HG02759 (cell line): ENCODE data around the gene DYNLT4.
"Not testable (repeated sequence)": the region's sequence is repeated elsewhere in the genome, so short reads cannot be mapped to it uniquely, and the experiment has no call there.

Source experiments
- ATAC-seq: cut with Tn5 transposase; IDR thresholded peaks from one replicate; pipeline ENCODE4 v1.9.1; 2021; ENCODE audit warnings: mild to moderate bottlenecking, moderate library complexity; ENCODE audit not compliant: unreplicated experiment

Gene DYNLT4

DNA sequence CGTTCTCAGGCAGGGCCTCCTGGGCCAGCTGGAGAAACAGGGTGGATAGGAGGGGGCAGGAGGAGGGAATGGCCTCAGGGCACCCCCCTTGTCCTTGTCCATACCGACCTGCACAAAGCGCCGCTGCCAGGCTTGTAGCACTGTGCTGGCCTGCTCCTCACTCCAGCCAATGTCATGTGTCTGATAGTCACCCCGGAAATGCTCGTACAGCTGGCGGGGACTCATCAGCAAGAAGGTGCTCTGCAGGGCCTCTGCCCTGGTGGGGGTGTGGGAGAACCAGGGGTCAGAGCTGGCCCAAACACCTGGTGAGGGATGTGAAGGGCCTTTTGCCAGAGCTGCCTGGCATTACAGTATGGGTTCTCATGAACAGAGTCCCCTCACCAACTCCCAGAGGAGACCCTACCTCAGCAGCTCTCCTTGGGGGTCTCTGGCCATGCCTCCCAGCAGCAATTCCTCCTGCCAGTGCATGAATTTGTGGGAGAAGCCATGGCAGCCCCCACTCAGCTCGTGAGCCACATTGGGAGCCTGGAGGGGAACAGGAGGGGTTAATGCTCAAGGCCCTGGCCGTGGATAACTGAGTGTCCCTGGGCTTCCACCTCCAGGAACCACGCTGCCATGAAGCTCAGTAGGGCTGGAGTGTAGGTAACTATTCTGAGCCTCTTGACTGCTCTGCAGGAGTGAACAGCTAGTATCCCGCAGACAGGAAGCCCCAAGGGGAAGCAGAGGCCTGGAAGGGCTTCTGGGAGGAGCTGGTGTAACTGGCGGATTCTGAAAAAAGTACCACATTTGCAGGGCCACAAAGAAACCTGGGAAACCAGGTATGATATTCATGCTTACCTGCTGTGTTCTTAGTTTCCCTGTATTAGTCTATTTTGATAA is 22.6 kb upstream of the DYNLT4 start:
- ATAC-seq: no peak

DNA sequence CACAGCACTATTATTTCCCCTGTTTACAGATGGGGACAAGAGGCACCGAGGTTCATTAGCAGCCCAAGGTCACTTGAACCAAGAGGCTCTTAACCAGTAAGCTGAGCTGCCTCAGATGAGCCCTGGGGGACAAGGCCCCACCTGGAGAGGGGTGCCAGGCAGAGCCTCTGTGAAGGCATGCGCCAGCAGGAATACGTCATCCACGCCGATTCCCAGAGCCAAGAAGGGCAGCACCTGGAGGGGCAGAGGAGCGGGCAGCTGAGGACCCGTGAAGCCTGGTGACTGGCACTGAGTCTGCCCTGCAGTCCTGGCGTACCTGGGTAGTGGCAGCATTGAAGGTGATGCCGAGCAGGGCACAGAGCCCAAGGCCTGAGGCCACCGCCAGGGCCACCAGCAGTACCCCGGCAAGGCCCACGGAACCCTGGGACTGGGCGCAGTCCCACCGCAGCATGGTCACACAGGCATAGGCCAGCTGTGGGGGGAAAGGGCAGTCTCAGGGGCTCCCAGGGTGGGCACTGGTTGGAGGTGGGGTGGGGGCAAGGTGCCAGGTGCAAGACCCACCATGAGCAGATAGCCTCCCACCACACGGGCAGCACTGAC is 21.8 kb upstream of the DYNLT4 start:
- ATAC-seq: no peak

DNA sequence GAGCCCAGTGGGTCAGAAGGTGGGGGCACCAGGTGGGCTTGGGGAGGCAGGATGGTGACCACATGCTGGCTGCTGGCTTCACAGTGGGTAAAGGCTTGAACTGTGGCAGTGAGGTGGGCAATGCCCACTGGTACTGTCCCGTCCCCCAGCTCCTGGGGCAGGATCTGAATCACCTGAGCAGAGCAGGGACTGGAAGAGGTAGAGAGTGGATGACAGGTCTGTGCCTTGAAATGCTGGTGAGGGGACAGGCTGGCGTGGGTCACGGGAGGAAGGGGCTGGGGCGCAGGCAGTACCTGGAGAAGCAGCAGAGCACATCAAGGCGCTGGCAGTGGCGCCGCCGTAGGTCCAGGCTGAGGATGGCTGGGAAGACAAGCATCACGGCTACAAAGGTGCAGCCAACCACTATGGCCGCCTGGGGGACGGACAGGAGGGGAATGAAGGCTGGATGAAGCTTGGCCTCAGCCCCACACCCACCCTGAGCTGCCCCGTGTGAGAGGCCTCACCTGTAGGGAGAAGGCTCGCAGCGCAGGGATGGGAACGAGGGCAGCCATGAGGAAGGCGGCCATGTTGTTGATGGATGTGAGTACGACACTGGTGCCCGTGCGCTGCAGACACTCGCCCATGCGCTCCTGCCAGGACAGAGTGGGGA is 21.0 kb upstream of the DYNLT4 start:
- no peak for ATAC-seq

DNA sequence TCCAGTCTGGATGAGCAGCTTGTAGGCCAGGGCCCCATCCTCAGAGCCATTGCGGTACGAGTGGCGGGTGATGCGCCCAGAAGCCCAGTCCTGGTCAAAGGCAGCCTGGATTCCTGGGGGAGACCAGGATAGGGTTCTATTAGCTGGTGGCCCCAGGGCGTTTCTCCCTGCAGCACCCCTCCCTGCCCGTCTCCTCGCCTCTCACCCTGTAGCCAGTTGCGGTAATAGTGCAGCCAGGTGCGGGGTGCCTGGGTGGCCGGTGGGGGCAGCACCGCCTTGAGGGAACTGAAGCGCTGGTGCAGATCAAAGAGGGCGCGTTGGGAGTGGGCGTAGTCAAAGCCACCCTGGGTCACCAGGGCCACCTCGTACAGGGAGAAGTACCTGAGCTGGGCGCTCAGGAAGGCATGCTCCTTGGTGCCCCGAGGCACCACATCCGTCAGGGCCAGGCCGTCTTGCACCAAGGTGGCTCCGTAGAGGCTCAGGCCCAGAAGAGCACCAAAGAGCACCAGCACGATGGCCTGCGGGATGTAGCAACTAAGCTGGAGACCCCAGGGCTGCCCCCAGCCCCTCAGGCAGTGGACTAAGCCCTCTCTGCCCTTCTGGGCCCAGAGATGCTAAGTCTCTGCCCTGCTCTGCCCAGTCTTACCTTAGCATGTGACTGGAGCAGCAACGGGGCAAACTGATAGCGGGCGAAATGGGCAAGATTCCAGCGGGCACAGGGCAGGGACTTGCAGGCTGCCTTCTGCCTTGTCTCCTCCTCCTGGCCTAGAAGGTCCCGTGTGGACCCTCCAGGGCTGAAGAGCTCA is 20.2 kb upstream of the DYNLT4 start:
- no peak for ATAC-seq

DNA sequence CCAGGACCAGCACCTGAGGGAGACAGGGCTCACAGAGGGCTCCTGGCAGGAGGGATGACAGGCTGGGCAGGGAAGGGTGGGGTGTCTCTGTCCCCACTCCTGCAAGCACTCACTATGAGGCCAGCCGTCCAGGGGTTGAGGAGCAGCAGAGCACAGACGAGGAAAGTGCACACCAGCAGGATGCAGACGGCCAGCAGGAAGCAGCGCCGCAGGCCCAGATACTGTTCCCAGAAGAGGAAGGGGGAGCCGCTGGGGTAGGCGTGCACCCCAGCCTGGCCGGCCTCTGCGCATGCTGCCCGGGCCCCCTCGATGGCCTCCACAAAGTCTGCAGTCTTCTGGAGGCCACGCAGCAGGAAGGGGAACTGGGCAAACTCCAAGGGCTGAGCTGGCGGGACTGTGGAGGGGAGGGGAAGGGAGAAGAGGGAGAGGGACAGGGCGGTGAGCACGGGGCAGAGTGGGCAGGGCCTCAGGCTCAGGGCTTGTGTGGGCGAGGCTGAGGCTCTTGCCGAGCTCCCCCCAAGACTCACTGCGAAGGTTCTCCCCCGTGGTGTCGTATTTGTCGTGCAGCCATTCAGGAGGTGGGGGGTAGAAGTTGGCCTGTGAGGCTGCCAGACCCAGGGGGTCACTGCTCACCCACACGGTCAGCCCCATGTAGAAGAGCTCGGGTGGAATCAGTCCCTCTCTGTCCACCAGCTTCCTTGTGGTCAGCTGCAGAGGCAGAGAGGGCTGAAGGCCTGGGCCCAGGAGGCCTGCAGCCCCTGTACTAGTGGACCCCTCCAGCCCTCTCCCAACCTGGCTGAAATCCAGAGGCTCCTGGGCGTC is 19.4 kb upstream of the DYNLT4 start:
- no peak for ATAC-seq

DNA sequence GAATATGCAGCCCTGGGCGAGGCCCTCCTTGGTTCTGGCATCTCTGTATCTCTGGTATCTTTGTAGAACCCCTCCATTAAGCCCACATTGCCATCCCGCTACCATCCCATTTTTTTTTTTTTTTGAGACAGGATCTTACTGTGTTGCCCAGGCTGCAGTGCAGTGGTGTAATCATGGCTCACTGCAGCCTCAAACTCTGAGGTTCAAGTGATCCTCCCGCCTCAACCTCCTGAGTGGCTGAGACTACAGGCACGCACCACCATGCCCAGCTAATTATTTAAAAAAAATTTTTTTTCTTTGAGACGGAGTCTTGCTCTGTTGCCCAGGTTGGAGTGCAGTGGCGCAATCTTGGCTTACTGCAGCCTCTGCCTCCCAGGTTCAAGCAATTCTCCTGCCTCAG is 17.2 kb upstream of the DYNLT4 start:
- ATAC-seq: not testable (repeated sequence)

DNA sequence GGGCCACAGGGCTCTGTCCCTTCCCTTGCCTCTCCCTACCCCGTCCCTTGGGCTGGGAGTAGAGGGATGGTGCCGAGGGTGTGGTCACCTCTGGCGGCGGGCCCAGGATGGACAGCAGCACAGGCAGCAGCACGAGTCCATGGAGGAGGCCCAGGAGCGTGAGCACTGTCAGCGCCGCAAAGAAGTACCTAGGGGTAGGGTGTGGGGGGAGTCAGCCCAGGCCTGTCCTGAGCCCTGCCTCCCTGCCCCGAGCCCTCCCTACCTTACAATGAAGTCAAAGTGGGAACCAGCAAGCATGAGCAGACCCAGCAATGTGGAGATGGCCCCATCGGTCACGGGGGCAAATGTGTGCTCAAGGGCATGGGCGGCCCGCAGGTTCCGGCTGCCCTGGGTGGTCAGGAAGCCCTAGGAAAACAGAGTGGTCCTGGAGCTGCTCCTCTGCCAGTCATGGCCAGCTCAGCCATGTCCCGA is 15.9 kb upstream of the DYNLT4 start:
- ATAC-seq: no peak

DNA sequence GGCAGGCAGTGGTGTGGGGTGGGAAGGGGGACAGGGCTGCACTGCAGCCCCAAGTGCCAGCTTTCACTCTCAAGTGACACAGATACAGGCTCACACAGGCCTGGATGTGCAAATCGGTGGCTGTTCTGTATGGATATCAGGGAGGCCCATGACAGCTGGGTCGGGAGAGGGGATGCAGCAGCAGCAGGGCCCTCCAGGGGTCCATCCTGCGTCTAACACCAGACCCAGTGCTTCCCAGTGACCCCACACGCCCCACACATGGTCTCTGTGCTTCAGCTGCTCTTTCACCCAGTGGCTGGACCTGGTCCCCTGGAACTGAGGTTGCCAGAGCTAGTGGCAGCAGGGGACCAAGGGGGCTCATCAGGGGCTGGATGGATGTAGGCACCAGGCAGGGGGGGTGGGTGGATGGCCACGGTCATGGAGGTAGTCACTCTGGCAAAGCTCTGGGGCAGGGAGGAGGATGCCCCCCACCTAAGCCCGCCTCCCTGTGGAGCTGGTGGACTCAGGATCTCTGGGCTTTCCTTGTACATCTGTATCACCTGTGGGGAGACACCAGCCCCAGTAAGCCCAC is 15.1 kb upstream of the DYNLT4 start:
- ATAC-seq: no peak

DNA sequence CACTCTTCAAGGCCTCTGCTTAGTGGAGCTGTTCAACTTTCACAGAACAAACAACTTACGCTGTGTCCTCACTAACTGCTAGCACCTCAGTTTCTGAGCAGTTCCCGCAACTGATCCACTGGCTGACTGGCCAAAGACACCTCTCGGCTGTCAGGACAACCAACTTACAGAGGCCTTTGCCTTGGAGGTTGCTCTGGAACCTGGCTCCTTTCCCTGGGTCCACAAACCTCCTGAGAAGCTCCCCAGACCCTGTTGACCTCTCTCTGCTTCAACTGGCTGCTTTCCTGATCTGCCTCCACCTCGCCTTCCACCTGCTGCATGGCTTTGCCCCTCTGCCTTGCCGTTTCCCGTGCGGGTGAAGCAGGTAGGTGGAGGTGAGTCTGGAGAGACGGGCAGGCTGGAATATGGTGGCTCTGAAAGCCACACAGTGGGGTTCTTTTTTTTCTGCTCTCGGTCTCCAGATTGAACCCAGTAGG is 14.1 kb upstream of the DYNLT4 start:
- no peak for ATAC-seq

DNA sequence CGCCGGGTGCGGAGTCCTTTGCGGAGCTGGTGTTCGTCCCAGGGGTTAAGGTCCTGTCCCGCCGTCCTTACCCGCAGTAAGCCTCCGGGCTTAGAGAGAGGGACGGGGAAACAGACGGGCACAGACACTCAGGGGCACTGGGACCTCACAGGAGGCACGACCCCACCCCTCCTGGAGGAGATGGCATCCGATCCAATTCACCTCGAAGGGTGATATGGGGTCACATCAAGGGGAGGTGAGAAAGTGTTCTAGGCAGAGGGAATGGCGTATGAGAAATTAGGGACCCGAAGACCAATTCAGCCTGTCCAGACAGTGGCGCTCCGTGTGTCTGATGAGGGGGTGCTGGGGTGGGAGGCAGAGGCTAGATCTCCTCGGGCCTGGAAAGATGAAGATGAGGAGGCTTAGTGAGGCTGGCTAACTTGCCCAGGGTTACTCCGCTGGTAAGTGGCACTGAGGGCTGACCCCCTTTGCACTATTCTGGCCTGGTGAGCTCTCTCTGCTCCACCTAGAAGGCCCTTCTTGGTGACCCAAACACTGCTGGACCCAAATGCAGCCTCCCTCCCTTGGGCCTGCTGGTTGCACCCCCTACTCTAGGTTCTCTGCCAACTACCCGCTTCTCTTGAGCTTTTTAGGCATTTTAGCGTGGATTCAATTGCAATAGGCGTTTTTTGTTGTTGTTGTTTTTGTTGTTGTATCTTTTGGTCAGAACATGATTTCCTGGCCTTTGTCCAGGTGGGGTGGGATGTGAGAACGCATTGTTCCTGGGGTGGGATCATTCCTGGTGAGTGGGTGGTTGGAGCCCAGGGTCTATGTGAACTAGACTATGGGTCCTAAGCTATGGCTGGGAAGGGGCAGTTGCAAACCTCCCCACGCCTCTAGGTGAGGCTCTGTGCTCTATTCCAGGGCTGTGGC is 13.4 kb upstream of the DYNLT4 start:
- no peak for ATAC-seq

DNA sequence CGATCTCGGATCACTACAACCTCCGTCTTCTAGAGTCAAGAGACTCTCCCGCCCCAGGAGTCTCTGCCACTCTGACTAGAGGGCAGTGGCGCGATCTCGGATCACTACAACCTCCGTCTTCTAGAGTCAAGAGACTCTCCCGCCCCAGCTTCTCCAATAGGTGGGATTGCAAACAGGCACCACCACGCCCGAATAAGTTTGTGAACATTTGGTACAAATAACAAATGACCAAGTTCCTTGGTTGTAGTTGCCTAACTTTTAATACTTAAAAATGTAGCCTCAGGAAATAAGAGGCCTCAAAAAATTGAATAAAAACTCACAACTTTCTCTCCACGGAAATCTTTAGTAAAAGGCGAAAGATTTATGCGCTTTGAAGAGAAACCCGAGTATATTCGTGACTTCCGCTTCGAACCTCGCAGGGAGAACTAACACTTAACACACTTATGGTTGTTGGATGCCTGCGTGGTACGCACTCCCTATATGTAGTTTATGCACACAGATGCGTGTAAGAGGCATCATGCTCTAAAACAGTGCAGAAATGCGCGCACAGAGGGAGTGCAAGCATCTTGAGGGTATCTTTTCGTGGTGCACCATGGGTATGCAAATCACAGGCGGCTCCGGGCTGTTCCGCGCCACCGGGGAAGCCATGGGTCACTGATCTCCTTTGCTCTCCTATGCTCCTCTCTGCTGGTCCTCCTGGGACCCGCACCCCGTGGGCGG is 12.6 kb upstream of the DYNLT4 start:
- ATAC-seq: peak; percentile 78

DNA sequence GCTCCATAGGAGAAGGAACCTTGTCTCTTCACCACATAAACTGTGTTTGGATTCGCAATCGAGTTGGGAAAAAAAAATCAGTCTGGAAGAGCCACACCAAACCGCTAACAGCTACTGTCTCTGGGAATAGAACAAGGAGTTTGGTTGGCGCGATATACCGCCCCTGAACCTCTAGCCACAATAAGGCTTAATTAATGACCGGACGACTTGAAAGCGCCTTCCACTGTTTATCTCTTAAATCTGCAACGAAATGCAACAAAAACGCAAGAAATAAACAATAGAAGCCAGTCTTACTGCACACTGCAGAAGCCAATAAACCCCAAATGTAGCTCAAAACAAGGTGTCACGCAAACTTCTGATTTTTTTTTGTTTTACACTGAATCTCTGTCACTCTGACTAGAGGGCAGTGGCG is 12.1 kb upstream of the DYNLT4 start:
- no peak for ATAC-seq

DNA sequence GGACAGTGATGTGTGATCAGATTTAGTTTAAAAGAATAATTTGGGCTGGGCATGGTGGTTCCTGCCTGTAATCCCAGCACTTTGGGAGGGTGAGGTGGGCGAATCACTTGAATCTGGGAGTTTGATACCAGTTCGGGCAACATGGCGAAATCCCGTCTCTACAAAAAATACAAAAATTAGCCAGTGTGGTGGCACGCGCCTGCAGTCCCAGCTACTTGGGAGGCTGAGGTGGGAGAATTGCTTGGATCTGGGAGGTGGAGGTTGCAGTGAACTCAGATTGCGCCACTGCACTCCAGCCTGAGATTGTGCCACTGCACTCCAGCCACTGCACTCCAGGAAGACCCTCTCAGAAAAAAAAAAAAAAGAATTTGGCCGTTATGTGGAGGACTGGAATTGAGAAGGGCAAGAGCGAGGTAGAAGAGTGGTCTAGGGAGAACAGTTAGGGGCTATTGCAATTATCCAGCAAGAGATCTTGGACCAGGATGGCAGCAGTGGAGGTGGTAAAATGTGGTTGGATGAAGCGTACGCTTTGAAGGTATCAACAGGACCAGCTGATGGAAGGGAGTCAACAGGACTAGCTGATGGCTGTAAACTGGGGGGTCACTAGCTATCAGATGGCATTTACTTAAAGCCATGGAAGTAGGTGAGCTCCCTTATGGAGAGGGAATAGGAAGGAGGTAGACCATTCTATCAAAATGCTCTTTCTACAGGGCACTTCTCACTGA is 10.8 kb upstream of the DYNLT4 start:
- ATAC-seq: no peak

DNA sequence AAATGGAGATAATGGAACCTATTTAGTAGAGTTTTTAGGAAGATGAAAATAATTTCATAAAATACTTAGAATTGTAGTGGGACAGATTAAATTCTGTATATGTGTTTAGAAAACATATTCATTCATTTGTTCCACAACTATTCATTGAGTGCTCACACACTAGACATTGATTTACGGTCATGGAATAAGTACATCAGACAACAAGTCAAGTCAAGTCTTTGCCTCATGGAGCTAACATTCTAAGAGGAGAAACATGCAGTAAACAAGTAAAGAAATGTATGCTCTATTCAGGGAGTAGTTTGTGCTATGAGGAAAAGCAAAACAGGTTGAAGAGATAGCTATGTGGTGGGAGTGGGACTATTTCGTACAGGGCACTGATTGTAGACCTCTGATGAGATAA is 10.2 kb upstream of the DYNLT4 start:
- ATAC-seq: no peak

DNA sequence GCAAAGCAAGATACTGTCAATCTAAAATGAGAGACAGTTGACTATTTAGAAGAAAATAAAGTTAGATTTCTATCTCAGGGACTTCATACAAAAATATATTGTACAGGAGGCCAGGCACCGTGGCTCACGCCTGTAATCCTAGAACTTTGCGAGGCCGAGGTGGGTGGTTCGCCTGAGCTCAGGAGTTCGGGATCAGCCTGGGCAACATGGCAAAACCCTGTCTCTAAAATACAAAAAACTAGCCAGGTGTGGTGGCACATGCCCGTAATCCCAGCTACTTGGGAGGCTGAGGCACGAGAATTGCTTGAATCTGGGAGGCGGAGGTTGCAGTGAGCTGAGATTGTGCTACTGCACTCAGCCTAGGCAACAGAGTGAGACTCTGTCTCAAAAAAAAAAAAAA is 8.8 kb upstream of the DYNLT4 start:
- ATAC-seq: not testable (repeated sequence)

DNA sequence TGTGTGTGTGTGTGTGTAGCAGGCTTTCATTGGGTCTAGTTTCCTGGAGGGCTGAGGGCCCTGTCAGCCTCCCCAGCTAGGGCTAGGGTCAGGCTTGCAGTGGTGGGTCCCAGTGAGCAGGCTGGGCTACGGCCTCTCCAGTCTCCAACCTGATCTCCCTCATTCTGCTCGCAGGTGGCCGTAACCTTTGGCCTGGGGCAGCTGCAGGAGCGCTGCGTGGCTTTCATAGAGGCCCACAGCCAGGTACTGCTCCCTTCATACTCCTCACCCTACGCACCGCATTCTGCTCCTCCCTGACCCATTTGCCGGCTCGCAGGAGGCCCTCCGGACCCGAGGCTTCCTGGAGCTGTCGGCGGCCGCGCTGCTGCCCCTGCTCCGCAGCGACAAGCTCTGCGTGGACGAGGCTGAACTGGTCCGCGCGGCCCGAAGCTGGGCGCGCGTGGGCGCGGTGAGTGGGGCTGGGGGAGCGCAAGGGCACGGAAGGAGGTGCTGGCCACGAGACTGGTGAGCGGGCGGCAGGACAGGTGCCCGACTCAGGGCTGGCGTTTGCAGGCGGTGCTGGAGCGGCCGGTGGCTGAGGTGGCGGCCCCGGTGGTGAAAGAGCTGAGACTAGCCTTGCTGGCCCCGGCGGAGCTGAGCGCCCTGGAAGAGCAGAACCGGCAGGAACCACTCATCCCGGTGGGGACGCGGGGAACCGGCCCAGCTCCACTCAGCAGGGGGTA is 5.8 kb upstream of the DYNLT4 start:
- ATAC-seq: no peak

DNA sequence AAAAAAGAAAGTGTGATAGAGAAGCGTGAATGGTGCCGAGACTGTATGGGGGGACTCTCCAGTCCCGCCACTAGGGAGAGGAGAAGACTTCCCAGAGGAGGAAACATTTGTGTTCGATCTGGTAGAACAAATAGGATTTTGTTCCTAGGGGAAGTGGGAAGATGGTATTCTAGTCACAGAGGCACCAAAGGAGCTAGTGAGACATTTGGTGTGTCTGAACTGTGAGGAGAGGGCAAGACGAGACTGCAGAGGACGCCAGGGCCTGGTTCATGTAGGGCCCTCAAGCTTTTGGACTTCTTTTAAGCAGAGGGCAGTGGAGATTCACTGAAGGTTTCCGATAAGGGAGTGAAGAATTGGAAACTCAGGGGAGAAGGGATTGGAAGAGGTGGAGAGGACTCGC is 4.1 kb upstream of the DYNLT4 start:
- ATAC-seq: no peak
